NCI-H2196 (cell line): ENCODE data around the gene HSPB8.

Experiments
- DNase-seq: peaks from one replicate; lab custom pipeline; 2025; ENCODE audit not compliant: unreplicated experiment; lab: John Stamatoyannopoulos, UW

Gene HSPB8, protein sequence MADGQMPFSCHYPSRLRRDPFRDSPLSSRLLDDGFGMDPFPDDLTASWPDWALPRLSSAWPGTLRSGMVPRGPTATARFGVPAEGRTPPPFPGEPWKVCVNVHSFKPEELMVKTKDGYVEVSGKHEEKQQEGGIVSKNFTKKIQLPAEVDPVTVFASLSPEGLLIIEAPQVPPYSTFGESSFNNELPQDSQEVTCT

DNA sequence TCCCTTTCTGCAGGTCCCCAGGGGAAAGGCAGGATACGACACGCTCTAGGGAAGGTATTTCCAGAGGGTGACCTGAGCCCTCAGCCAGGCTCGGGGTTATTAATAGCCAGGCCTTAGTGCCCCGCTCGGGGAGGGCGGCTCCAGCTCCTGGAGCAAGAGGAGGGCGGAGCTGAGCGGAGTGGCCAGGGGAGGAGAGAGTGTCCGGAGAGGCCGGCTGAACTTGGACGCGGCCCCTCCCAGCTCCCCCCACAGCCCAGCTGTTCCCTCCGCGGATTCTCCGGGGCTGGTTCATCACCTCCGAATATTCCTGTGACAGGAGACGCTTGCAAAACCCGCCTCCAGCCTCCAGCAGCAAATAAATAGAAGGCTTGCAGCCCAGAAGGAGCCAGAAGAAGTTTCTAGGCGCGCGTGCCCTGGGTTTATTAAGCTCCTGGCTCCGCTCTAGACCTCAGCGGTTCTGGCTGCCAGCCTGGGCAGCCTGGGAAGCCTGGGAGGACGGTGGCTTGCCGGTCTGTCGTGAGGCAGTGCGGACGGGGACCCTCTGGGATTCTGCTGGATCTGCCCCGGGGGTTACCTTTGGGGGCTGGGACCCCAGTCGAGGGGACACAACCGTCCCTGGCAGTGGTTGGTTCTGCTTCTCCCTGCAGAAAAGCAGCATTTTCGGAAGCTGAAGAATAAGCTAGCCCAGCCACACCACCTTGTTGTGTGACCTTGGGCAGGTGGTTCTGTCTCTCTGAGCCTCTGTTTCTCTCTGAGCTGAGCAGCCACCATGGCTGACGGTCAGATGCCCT, at the start of gene HSPB8:
HSPB8 (plus strand) TSS at position 388 of the 791 bp plus-strand sequence; CDS start at position 770, 382 bp downstream.
- peak; percentile 42 for DNase-seq

DNA sequence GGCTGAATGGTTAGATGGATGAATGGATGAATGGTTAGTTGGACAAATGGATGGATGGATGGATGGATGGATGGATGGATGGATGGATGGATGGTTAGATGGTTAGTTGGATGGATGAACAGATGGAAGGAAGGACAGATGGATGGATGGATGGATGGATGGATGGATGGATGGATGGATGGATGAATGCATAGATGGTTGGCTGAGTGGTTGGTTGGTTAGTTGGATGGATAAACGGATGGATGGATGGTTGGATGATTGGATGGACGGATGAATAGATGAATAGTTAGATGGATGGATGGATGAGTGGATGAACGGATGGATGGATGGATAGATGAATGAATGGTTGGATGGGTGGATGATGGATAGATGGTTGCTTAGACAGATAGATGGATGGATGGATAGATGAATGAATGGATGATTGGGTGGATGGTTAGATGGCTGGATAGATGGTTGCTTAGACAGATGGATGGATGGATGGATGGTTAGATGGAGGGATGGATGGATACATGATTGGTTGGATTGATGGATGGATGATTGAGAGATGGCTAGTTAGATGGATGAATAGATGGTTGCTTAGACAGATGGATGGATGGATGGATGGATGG, 48.8 kb upstream of the HSPB8 start:
- no peak for DNase-seq

DNA sequence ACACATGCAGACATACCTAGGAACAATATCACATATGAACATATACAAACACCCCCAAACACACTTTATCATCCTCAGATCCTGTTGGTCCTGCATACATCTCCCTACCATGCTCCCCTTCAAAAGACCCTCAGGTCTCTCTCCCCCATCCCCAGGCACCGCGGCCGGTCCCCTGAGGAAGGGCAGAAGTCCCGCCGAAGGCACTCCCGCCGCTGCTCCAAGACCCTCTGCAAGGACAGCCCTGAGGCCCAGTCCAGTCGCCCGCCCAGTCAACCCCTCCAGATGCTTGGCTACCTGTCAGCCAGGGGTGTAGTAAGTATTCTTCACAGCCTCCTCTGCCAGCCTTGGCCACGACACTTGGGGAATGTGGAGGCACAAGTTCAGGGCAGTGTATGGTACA, 48.2 kb upstream of the HSPB8 start:
- no peak for DNase-seq

DNA sequence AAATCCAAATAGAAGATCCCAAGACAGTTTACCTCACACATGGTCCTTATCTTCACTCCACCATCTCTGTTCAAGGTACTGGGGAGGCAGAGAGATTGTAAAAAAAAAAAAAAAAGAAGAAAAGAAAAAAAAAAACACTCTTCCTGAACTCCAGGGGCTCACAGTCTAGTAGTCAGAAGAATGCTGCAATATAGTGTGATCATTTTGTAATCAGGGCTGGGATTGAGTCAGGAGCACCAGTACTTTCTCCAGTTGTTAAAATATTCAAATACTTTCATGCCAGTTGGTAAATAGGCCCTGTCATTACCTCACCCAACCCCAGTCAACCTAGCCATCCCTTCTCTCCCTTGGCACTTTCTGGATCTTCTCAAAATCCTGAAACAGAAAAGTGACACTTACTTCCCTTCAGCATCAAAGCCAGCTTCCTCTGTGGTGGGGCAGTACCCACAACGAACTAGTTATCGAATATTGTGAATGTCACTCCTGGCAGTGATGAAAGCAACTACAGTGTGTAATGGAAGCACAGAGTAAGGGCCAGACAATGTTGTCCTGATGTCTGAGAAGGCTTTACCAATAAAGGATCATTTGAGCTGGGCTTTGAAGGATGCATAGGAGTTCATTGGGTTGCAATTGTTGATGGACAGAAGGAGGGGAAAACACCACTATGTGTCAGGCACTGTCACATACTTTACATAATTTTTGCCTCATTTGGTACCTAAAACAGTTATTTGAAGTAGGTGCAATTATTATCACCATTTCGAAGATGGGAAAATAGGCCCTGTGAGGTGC, 44.3 kb upstream of the HSPB8 start:
- no peak for DNase-seq

DNA sequence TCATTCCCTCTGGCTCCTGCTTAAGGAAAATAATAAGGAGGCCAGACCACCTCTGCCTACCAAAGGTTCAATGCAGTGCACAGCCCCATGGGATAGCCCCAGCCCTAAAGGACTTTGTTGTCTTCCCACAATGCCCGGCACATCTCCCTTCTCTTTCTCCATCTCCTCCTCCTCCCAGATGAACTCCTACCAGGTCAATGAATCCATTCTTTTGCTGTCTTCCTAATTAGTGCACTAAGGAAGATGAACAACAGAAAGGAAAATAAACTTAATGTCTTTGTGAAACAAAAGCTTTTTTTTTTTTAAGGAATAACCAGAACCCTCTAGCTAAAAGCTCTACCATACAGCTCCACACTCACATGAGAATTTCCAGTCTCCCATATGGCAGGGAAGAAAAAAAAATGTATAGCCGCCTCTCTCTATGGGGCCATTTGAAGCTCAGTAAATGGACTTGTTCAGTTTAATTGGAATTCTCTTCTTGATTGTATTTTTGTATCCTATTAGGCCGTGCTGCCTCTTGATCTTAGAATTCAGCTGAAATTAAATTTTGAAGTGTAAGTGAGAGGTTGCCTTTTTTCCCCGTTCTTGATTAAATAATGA, 41.8 kb upstream of the HSPB8 start:
- no peak for DNase-seq

DNA sequence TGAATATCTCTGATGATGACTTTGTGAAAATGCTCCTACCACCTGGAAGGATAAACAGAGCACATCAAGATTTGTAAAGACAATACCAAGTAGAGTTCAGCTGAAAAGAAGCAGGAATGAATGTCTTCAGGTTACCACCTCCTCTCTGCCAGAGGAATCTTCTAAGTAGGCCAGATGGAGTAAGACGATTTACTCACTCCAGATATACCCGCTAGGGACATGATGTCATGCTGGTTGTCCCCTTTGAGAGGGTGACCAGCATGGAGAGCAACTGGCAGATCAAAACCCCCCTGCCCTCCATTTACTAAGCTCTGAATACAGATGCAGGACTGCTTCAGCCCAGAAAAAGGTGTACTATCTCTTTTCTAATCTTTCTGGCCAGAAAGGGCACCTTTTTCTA, 39.3 kb upstream of the HSPB8 start:
- DNase-seq, result no peak

DNA sequence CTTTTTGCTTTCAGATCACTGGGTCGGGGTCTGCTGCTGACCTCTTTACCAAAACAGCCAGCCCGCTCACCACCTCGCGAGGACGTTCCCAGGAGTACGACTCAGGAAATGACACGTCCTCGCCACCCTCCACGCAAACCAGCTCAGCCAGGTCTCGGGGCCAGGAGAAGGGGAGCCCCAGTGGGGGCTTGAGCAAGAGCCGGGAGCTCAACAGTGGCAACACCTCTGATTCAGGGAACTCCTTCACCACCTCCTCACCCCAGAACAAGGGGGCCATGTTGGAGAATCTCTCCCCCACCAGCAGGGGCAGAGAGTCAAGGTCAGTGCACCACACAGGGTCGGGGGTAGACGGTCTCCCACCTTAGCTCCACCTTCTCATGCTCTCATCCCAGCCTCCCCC, 33.4 kb upstream of the HSPB8 start:
- DNase-seq, result no peak

DNA sequence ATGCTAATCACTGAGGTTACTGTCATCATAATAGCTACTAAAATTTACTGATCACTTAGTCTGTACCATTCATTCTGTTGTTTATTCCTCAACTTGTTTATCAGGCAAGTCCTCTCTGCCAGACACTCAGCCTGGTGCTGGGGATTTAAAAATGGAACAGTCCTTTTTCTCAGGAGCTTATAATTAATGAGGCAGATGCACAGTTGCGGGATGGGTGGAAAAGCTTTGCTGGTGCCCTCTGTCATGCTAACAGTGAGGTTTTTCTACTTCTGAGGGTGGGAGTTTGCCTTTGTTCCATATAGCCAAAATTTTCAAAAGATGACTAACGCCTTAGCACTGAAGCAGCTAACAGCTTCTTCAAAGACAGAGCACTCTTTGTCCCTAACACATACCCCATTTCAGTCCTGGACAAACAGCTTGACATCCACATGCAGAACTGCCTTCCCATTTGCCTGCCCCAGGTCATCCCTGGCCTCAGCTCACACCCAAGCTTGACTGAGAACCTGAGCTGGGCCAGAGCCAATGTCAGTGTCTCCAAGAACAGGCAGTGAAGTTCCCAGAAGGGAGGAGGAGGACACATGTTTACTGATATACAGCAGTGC, 30.8 kb upstream of the HSPB8 start:
- DNase-seq, result no peak

DNA sequence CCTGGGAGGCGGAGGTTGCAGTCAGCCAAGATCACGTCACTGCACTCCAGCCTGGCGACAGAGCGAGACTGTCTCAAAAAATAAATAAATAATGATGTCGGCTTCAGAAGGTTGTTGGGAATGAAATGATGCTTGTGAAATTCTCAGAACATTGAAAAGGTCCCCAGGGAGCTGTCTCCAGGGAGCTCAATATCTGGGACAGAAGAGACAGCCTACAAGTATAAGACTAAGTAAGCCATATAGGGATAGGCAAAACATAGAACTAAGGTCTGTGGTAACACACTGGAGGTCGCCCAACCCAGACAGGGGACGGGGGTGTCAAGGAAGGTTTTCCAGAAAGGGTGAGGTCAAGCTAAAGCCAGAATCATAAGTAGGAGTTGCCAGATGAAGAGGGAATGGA, 29.5 kb upstream of the HSPB8 start:
- DNase-seq, result no peak

DNA sequence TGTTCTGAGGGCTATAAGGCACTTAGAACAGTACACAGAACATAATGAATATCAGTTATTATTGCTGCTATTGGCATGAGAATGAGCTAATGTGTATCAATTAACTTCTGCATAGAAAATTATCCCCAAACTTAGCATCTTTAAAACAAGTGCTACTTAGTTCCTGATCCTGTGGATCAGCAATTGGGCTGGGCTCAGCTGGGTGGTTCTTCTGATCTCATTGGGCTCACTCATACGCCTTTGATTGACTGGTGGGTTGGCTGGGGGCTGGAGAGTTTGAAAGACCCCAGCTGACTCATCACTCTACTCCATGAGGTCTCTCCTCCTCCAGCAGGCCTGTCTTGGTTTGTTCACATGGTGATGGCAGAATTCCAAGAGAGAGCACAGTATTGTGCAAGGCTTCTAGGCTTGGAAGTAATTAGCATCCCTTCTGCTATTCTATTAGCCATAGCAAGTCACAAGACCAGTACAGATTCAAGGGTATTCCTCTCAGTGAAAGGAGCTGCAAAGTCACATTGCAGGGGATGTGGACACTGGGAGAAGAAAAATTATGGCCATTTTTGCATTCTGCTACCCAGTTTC, 27.2 kb upstream of the HSPB8 start:
- no peak for DNase-seq

DNA sequence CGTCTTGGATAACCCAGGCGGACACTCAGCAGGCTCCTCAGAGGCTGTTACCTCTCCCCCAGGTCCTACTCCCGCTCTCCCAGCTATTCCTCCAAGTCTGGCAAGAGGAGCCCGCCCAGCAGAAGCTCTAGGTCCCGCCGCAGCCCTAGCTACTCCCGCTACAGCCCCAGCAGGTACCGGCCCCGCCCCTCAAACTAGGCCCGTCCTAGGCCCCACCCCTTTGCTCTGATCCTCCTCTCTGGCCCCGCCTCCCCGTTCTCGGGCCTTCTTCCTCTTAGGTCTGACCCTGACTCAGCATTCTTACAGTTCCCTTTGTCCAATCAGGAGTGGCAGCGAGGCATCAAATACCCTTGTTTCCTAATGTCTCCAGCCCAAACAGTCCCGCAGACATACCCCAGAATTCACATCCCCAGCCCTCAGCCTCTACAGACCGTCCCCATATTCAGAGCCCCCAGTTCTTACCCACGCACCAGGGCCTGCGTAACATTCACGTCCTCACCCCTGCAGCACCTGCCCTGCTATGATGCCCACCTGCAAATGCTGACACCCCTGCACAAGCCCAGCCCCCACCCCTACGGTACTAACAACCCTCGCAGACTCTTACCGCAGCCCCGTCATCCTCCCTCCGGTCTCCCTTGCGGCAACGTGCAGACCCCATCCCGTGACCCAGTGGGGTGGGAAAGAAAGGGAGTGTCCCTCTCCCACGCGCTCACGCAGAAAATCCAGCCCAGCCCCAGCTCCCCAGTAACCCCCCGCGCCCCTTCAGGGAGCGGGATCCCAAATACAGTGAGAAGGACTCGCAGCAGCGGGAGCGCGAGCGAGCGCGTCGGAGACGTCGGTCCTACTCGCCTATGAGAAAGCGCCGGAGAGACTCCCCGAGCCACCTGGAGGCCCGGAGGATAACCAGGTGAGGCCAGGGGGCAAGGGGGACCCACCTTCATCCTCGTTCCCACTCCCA, 25.0 kb upstream of the HSPB8 start:
- no peak for DNase-seq

DNA sequence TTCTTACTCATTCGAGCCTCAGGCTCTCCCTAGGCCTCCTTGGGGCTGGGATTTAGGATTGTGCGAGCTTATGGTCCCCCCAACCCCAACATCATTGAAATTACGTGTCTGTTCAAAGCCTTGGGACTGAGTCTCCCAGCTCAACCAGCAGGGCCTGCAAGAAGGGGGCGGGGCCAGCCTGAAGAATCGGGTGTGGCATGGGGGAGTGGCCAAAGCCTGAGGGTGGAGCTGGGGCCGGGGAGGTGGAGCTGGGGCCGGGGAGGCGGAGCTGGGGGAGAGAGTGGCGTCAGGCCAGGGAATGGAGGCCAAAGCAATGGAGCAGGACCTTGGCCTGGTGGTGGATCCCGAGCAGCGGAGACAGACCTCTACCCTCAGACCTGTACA, 24.3 kb upstream of the HSPB8 start:
- DNase-seq, result no peak

DNA sequence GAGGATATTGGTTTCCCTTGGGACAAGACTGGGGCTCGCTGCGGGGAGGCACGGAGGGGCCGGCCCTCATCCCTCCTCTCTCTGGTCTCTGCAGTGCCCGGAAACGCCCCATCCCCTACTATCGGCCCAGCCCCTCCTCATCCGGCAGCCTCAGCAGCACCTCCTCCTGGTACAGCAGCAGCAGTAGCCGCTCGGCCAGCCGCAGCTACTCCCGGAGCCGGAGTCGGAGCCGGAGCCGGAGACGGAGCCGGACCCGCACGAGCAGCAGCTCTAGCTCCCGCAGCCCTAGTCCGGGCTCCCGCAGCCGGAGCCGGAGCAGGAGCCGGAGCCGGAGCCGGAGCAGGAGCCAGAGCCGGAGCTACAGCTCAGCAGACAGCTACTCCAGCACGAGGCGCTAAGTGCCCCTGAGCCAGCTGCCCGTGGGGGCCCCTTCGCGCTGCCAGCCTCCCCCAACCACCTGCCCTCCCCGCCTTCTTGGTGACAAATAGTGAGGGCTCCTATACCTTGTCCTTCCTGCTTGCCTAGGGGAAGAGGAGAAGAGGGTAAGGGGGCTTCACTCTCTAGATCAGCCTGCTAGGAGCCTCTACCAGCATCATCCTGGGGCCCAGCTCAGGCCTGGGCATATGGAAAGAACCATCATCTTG, 22.2 kb upstream of the HSPB8 start:
- DNase-seq, result no peak

DNA sequence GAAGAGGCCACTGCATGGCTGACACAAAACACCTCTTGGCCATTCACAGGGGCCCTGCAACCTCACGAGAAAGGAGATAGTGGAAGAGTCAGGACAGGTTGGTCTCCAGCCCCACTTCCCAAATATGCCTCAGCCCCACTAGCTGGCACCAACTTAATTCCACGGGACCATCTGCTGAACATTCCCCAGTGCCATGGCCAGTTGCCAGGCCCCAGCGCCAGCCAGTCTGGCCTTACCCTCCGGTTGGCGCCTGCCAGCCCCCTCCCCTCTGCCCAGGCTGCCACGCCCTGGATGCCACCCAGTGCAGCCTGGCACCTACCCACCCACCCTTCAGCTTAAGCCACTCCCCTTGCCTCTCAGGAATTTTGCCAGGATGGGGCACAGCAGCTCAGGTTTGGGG, 21.2 kb upstream of the HSPB8 start:
- no peak for DNase-seq

DNA sequence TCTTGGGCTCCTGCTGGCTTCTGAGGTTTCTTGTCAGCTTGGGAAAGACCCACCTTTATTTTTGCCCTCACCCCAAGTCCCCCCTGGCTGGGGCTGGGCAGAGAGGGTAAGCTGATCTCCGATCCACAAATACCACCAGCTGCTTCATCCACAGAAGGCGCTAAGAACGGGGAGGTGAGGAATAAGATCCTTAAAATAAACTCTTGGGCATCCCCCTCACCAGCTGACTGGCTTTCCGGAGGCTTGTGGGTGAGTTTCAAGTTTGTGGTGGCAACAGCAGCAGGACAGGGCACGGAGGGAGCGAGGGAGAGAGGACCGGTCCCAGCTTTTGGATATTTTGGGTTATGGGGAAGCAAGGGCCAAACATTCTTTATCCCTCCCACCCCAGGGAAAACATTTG, 20.8 kb upstream of the HSPB8 start:
- DNase-seq, result no peak

DNA sequence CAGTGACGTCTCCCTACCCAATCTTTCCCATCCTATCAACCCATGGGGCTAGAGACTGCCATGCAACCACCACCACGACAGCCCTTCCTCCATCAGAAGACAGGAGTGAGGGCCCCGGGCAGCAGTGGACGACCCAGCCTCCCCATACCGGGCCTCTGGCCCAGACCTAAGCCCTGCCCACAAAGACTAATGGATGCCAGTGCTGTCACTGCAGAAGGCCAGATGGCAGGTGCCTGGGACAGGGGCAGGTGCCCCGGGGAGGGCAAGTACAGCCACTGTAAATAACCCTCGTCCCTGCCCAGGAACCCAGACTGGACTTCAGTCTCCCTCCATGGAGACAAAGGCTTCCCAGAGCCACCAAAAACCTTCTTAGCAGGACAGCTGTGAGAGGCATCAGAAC, 20.3 kb upstream of the HSPB8 start:
- DNase-seq, result no peak

DNA sequence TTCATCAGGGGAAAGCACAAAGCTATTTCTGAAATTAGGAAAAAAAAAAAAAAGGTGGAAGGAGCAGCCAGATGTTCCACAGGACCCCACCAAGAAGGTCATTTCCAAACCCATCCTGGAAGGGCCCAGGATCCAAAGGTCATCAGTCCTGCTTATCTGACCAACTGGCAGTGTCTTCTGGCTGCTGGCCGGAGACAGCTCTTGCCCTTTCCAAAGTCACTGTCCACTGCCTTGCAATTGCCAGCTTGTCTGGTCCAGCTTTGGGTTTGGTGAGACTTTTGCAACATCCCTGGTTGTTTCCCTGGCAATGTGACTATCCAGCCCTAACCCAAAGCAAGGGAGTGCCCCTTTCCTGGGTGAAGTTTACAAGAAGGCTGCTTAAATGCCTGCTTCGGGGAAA, 18.9 kb upstream of the HSPB8 start:
- DNase-seq, result no peak

DNA sequence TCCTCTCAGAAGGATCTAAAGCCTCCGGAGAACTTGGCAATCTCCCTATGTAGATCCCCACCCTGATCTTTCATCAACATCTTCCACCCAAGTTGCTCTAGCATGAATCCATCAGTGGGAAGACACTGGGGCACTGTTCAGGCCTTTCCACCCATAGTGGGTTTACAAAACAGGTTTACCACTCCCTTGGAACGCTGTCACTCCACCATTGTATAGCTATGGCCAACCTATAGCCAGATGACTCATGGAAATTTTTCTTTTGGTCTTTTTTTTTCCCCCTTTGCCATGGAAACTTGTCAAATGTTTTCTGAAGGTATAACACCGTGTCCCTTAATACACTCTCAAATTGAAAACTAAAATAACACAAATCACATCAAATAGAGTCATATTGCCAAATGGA, 10.8 kb upstream of the HSPB8 start:
- DNase-seq, result no peak

DNA sequence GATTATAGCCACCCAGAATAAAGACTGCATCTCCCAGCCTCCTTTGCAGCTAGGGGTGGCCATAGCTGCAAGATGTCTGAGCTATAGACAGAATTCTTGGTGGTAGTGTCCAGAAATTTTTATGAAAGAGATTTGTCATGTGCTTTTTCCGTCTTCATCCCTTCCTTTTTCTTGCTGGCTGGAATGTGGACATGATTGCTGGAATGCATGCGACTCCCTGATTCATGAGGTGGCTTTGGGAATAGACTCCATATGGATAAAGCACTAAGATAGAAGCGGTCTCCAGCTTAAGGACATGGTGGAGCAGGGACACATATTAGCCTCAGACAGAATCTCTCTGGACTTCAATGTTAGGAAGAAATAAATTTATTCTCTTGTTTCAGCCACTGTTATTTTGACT, 10.0 kb upstream of the HSPB8 start:
- DNase-seq, result no peak
